GM21526 (cell line): ENCODE data around the gene PRKG1.

Experiments used
- ATAC-seq: cut with Tn5 transposase; IDR thresholded peaks from one replicate; pipeline ENCODE4 v1.9.1; 2021; ENCODE audit warnings: moderate library complexity; ENCODE audit not compliant: unreplicated experiment, low FRiP score

PRKG1 gene

DNA sequence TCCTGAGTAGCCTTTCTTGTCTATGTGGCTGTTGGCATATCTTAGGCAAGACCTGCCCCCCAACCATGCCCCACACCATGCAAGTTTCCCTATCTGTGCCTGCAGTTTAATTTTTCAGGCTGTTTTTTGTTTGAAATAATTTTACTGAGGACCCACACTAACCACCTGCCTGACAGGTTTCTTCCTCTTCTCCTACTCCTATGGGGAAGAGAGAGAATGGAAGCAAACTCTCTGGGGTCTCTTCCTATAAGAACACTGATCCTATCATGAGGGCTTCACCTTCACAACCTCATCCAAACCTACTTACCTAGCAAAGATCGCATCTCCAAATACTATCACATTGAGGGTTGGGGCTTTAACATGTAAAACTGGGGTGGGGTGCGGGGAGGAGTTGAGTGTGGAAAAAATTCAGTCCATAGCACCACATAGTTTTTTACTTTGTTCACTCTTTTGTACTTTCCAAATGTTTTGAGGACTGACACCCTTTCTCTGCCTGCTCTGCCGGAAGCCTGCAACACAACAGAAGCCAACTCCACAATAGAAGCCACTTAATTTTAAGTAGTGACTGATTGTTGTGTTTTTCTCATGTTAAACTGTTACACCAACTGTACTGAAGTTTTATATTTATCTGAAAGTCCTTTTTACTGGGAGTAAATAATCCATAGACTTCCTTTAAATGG lies 692.3 kb downstream of the PRKG1 start:
- no peak for ATAC-seq

DNA sequence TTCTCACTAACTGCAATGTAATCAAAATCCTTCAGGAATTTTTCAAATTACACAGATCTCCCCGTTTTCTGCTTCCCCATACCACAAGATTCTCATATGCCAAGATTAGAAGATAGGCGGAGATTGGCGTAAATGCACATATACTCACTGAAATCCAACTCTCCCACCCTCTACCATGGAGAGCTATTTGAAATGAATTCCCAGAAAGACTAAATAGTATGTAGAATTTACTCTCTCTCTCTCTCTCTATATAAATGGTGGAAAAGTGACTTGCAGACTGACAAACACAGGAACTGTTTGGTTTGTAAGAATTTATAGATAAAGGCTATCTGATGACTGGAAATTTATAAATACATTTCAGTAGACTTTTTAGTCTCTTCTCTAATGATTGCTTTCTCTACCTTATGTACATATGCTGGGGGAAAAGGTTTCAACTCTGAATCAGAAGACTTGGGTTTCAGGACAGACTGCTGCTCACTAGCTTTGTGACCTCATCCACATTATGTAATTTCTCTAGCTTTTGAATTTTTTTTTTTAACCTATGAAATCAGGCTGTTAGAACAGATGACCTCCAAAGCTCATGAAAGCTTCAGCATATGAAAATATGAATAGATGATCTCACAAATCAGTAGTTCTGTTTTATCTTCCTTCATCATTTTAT lies 692.9 kb downstream of the PRKG1 start:
- no peak for ATAC-seq

DNA sequence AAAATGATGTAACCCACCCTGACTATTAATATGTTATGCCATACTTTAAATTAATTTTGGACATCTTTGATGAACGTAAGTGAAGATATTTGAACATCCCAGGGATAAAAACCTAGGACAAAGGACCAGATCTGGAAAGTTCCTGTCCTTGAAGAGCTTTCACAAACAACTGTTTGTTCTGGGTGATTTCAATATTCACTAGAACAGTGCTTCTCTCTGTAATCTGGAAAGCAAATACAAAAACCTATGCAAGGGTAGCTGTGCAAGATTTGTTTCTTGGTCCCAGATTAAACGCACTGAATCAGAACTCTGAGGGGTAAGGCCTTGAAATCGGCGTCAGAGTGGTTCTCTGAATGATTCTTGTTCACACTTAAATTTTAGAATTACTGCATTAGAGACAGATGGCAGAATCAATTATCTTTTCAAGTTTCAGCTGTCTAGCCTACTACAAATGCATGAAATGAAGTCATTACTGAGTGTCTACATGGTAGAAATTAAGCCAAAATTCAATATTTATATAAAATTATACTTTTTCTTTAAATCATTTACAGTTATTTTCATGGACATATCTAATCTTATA lies 694.7 kb downstream of the PRKG1 start:
- ATAC-seq = no peak

DNA sequence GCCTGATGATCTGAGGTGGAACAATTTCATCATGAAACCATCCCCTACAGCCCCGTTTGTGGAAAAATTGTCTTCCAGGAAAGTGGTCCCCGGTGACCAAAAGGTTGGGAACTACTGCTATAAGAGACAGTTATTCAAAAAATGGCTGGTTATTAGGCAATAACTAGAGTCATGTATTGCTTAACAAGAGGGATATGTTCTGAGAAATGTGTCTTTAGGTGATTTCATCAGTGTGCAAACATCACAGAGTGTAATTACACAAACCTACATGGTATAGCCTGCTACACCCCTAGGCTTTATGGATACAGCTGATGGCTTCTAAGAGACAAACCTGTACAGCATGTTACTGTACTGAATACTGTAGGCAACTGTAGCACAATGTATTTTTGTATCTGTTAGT lies 696.4 kb downstream of the PRKG1 start:
- ATAC-seq = no peak

DNA sequence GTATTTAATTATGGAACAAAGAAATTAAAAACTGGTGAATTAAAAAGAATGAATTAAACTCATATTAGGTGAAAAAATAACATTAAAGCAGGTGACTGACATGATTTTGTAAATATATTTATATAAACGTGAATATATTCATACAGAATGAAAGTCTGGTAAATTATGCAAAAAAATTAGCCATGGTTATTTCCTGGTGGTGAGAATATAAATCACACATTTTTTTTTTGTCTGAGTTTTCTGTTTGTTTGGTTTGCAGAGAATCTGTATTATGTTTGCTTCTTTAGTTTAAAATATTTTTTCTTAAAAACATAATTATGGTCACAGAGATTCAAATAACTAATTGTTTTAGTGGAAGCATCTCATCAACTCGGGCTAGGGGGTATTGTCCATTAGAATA lies 698.1 kb downstream of the PRKG1 start:
- ATAC-seq = no peak

DNA sequence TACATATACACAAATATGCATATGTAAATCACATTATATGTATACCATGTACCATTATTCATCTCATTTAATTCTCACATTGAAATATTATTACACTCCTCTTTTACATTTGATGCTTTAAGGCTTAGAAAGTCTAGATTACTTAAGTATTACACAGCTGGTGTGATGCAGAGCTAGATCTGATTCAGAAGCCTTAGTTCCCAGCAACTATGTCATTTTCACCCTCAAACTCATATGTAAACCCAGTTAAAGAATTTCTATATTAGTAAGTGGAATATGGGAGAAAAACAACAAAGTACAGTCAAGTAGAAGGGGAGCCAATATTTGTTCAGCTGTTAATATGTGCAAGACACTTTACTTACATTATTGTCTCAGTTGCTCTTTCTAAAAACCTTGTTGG lies 699.4 kb downstream of the PRKG1 start:
- ATAC-seq = no peak

DNA sequence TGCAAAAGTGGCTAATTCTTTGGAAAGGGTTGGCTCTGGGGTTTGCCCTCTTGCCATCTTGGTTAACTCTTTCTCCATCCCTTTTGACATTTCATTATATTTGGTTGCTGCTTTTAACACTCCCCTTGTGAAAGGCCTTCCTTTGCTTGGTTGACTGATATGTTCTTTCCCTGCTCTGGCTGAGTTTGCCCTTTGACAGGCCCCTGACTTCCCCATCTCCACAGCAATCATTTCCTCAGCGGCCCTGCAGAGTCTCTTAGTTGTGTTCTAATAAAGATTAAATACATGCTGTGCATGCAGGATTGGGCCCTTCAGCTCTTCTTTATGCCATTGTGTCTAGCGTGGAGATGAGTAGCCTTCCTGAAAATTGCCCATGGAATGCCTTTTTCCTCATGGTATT lies 709.7 kb downstream of the PRKG1 start:
- no peak for ATAC-seq

DNA sequence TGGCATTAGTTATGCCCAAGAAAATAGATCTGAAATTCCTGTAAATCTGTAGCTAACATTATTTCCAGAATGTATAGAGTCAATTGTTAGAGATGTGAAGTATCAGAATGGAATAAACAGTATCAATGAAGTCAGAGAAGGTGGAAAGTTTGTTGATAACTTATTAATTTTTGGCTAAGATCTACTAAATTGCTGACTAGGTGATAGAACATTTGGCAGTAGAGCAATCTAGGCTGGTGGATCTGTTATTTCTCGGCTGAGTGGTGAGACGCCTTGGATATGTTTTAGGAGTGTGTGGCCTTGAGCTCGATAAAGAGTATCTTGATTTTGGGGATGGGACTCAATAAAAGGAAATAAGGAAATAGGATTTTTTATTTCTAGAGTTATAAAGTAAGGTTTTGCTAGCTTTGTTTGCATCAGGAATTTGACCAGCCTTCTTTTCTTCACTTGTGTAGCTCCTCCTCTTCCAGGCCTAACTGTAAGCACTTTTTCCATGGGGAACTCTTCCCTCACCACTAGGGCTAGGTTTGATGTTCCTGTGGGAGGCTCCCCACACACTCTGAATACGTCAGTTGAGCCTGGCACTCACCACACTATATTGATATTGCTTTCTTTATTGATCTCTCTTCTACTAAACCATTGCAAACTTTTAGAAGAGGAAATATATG lies 711.9 kb downstream of the PRKG1 start:
- no peak for ATAC-seq

DNA sequence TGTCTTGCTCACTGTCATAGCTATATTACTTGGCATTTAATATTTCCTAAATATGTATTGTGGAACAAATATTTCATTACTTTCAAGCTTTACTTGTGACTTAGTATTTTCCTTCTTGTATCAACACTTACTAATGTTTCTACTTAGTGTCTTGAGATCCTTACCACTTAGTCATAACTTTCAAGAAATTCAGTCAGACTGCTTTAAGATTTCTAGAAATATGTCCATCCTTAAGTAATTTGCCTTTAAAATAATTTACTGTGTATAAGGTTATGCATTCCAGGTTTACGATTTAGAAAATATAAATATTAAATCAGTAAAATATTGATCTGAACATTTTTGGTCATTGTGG lies 712.4 kb downstream of the PRKG1 start:
- no peak for ATAC-seq

DNA sequence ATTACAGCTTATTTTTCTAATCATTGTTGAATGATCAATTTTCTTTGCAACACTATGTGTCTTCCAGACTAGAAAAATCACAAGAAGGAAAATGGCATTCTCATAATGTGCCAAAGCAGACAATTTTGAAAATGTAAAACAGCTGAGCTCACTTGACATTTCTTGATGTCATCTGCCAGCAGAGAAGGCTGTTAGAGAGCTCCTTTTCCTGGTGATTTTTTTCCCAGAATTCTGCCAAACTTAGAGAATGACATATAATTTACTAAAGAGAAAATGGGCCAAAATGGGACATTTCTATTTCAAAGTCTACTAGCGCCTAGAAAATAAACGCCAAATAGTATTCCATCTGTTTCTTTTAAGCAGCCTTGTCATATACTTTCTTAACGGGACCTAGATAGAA lies 714.0 kb downstream of the PRKG1 start:
- no peak for ATAC-seq

DNA sequence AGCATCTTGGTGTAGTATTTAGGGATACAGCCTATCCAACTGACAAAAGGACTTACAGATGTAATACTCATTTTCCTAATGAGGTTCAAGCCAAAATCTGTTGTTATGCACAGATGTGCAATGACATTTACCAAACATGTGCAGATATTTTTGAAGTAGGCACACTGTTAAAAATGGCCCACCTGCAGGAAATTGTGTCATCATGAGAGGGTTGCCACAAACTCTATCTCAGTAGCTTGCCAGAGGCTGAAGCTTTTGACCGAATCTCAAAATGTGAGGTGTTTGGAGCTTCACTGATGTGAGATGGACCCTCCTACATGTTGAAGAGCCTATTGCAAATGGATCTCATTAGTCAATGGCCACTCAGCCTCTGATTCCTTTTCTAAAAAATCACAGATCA lies 714.8 kb downstream of the PRKG1 start:
- no peak for ATAC-seq

DNA sequence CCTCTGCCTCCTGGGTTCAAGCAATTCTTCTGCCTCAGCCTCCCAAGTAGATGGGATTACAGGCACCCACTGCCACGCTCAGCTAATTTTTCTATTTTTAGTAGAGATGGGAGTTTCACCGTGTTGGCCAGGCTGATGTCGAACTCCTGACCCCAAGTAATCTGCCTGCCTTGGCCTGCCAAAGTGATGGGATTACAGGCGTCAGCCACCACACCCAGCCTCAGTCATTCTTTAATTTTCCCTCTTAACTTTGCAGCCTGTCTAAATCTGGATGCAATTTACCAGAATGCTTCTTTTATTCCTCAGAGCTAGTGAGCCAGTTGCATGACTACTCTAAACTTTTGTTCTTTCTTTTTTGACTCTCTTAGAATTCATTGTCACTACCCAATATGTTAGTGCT lies 715.6 kb downstream of the PRKG1 start:
- ATAC-seq = no peak

DNA sequence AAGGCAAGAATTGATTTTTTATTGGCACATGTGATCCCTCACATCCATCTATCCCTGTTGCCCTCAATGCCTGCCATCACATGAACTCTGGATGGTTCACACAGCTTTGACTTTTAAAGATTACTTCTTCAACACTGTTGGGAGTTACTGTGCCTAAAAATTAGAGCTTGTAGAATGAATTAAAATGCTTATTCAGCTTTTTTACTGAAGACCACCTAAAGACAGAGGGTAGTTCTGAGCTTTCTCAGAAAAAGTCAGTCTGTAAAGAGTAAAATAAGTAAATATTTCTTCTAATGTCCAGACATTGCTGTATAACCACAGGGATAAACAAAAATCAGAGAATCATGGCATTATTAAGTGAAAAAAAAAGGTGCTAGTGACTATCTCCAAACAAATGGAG lies 718.4 kb downstream of the PRKG1 start:
- no peak for ATAC-seq

DNA sequence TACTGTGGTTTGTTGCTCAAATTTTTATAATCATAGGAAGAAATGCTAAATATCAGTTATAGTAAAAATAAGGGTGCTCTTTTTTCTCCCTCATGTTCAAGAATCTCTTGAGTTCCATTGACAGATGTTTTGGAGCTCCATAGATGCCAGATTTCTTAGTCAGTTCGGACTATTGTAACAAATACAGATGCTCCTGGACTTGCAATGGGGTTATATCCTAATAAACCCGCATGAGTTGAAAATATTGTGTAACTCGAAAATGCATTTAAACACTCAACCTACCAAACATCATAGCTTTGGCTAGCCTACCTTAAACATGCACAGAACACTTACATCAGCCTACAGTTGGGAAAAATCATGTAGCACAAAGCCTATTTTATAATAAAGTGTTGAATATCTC lies 725.8 kb downstream of the PRKG1 start:
- ATAC-seq = no peak

DNA sequence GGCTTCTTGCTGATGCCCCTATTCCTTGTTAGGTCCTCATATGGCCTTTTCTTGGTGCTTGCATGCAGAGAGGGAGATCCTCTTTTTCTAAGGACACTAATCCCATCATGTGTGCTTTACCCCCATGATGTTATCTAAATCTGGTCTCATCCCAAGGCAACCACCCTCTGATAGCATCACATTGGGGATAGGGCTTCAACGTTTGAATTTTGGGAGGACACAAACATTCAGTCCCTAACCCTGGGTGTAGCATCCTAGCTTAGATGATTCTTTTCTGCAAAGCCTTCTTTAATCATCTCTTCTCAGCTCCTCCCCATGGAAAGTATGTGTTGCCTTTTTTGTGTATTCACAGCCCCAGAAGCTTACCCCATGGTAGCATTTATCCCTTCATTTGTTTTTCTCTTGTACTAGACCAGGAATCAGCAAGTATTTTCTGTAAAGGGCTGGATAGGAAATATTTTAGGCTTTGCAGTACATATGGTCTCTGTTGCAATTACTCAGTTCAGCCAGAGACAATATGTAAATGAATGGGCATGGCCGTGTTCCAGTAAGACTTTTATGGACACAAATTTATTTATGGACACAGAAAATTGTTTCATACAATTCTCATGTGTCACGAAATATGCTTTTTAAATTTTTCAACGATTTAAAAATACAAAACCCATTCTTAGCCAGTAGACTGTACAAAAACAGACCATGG lies 726.6 kb downstream of the PRKG1 start:
- ATAC-seq = no peak

DNA sequence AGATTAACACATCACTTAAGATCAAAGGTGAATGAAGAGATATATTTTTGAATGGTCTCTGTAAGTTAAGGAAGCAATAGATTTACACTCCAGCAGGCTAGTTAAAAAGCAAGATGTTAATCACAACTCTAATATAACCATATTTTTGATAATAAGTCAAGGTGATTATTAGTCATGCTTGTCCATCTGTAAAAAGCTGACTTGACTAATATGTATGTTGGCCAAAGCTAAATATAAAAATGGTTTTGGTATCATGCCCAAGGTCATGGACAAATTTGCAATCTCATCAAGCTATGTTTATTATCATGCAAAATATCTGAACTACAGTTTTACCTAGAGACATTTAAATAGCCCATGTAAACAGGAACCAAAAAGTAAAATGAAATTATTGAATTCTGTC lies 727.7 kb downstream of the PRKG1 start:
- ATAC-seq = no peak

DNA sequence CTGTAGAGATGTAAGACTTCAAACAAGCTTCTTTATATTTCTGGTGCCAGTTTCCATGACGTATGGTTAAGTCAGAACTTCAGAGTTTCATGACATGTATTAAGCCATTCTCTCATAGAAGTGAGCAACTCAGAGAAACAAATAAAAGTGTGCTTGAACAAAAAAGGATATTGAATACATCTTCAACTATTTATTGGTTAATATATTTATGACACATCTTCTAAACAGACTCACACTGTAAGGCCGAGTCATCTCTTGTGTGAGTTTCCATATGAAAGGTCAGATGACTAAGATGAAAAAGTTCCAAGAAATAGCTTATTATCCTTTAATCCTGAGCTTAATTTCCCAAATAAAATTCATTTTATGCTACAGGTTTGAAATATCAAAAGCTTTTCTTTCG lies 730.6 kb downstream of the PRKG1 start:
- ATAC-seq = no peak

DNA sequence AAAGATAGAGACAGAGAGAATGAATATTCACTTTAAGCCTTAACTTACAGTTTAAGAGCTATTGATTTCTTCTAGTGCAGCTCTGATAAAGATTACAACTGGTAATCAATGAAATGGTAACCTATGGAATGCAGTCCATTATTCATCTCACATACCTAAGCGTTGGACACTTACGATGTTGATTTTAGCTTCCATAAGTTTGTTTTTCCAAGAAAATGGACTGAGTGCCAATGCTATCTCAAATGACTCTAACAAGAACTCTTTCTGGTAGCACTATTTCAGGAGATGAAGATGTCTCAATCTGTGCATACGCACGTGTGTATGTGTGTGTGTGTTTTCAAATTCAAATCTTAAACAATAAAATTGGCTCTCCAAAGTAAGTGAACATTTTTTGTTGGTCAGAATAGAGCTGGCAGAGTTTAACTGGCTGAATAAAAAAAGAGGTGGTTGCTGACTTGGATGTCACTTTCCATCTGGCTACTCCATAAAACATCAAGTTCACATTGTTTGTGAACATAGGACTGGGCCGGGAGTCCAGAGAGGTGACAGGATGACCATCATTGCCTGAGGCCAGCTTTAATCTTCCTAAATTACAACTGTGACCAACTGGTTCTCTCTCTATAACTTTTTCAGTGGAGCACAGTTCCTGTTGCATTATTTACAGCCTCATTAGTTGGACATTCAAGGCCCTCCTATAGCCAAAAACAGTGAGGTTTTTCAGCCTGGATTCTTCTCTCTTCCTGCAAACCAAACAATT lies 732.0 kb downstream of the PRKG1 start:
- ATAC-seq = no peak

DNA sequence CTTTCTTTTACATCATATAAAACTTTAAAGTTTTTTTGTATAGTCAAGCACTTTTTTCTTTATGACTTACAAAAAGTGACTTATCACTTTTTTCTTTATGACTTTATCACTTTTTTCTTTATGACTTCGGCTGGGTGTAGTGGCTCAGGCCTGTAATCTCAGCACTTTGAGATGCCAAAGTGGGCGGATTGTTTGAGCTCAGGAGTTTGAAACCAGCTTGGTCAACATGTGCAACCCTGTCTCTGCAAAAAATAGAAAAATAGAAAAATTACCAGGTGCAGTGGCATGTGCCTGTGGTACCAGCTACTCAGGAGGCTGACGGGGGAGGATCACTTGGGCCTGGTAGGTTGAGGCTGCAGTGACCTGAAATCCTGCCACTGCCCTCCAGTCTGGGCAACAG lies 733.9 kb downstream of the PRKG1 start:
- no peak for ATAC-seq

DNA sequence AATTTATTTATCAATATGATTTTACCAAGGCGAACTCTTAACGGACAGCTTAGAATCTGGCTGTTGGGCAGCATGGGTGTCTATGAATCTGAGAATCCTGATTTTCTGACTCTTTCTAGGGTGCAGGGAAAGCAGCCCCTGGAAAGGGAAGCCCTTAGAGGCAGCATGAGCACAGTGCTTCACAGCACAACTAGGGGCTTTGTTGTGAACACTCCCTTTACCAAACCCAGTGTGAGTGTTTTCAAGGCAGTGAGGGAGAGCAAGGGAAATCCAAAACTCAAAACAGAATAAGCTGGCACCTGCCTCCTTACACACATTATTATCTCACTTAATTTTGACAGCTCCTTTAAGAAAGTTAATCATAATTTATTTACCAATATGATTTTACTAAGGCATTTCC lies 741.4 kb downstream of the PRKG1 start:
- ATAC-seq = no peak

DNA sequence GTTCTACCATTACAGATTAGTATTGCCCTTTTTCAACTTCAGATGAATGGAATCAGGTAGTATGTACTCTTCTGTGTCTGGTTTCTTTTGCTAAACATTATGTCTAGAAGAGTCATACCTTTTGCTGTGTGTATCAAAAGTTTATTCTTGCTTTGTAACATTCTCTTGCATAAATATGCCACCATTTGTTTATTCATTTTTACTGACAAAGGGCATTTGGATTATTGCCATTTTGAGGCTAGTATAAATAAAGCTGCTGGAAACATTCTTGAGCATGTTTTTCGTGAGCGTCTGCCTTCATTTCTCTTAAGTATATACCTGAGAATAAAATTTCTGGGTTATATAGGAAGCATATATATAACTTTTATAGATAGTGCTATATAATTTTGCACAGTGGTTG lies 746.8 kb downstream of the PRKG1 start:
- no peak for ATAC-seq
